ENCODE measurements around the gene SELENOH. TPM values are rescaled to one million over a fixed set of nuclear protein-coding genes. Genes with fewer than 3 reads are reported as not detected.

The SELENOH gene
- total and polyA plus RNA-seq, 9 of the 15 experiments (the other 6 are each of a cell fraction or from before 2014, with no cell fraction given): 16.6 to 299 (median 118) TPM

DNA sequence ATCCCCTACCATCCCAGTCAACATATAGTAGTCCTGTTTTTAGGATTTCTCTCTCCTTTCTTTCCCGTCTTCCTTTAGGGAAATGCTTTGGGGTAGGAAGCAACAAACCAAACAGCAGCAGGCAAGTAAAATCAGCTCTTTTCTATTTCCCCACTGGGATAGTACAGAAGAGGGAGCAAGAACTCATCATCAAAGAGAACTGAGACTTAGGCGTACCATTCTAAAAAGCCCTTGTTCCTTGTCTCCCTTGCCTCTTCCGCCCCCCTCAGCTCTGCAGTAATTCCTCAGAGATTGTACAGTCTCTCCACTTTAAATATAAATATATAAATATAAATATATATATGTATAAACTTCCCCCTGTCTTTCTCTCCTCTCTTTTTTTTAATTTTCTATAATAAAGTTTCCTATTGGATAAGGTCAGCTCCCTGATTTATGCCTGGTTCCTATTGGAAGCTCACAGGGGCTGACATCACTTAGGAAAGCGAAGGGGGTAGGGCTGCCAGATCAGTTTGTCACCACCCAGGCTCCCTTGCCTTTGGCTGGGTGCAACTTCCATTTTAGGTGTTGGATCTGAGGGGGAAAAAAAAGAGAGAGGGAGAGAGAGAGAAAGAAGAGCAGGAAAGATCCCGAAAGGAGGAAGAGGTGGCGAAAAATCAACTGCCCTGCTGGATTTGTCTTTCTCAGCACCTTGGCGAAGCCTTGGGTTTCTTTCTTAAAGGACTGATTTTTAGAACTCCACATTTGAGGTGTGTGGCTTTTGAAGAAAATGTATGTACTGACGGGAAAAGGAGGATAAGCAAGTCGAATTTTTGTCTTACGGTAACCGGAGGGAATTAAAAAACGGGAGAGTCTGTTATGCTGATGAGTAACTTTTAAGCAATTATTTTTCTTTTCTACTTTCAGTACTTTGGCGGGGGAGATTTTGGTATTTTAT lies 20.3 kb downstream of the SELENOH start, which contains the start of gene CTNND1 (continued):
- TF ChIP-seq, protein P1, sequence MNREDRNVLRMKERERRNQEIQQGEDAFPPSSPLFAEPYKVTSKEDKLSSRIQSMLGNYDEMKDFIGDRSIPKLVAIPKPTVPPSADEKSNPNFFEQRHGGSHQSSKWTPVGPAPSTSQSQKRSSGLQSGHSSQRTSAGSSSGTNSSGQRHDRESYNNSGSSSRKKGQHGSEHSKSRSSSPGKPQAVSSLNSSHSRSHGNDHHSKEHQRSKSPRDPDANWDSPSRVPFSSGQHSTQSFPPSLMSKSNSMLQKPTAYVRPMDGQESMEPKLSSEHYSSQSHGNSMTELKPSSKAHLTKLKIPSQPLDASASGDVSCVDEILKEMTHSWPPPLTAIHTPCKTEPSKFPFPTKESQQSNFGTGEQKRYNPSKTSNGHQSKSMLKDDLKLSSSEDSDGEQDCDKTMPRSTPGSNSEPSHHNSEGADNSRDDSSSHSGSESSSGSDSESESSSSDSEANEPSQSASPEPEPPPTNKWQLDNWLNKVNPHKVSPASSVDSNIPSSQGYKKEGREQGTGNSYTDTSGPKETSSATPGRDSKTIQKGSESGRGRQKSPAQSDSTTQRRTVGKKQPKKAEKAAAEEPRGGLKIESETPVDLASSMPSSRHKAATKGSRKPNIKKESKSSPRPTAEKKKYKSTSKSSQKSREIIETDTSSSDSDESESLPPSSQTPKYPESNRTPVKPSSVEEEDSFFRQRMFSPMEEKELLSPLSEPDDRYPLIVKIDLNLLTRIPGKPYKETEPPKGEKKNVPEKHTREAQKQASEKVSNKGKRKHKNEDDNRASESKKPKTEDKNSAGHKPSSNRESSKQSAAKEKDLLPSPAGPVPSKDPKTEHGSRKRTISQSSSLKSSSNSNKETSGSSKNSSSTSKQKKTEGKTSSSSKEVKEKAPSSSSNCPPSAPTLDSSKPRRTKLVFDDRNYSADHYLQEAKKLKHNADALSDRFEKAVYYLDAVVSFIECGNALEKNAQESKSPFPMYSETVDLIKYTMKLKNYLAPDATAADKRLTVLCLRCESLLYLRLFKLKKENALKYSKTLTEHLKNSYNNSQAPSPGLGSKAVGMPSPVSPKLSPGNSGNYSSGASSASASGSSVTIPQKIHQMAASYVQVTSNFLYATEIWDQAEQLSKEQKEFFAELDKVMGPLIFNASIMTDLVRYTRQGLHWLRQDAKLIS (CRISPR knock-in tag; IDR thresholded peaks at IDR 0.05): no peak
- TF ChIP-seq SRSF1 (IDR thresholded peaks at IDR 0.05; ENCODE audit: low read depth, low read length) (no peak), ZNF717 (CRISPR knock-in tag; IDR thresholded peaks at IDR 0.05) (no peak), ZNF584 (CRISPR knock-in tag; IDR thresholded peaks at IDR 0.05; ENCODE audit: low read depth) (no peak), SREBF1 (IDR thresholded peaks at IDR 0.05; ENCODE audit: borderline replicate concordance, low read depth, low read length) (no peak), KDM2B (CRISPR knock-in tag; IDR thresholded peaks at IDR 0.05) (no peak), NFIX (CRISPR knock-in tag; IDR thresholded peaks at IDR 0.05; ENCODE audit: low read depth) (no peak), ZSCAN32 (CRISPR knock-in tag; IDR thresholded peaks at IDR 0.05) (no peak), TEAD4 (IDR thresholded peaks at IDR 0.05; ENCODE audit: low read length) (peak; percentile 67), TEAD4 (CRISPR knock-in tag; IDR thresholded peaks at IDR 0.05; ENCODE audit: borderline replicate concordance) (no peak), FOXJ2 (tag; IDR thresholded peaks at IDR 0.05) (no peak), NELFE (IDR thresholded peaks at IDR 0.05; ENCODE audit: insufficient read depth, insufficient read length) (no peak)
- TF ChIP-seq, protein P2, sequence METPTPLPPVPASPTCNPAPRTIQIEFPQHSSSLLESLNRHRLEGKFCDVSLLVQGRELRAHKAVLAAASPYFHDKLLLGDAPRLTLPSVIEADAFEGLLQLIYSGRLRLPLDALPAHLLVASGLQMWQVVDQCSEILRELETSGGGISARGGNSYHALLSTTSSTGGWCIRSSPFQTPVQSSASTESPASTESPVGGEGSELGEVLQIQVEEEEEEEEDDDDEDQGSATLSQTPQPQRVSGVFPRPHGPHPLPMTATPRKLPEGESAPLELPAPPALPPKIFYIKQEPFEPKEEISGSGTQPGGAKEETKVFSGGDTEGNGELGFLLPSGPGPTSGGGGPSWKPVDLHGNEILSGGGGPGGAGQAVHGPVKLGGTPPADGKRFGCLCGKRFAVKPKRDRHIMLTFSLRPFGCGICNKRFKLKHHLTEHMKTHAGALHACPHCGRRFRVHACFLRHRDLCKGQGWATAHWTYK (CRISPR knock-in tag; IDR thresholded peaks at IDR 0.05): no peak
- TF ChIP-seq, protein P3, sequence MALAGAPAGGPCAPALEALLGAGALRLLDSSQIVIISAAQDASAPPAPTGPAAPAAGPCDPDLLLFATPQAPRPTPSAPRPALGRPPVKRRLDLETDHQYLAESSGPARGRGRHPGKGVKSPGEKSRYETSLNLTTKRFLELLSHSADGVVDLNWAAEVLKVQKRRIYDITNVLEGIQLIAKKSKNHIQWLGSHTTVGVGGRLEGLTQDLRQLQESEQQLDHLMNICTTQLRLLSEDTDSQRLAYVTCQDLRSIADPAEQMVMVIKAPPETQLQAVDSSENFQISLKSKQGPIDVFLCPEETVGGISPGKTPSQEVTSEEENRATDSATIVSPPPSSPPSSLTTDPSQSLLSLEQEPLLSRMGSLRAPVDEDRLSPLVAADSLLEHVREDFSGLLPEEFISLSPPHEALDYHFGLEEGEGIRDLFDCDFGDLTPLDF (CRISPR knock-in tag; IDR thresholded peaks at IDR 0.05): no peak
- TF ChIP-seq, protein P4, sequence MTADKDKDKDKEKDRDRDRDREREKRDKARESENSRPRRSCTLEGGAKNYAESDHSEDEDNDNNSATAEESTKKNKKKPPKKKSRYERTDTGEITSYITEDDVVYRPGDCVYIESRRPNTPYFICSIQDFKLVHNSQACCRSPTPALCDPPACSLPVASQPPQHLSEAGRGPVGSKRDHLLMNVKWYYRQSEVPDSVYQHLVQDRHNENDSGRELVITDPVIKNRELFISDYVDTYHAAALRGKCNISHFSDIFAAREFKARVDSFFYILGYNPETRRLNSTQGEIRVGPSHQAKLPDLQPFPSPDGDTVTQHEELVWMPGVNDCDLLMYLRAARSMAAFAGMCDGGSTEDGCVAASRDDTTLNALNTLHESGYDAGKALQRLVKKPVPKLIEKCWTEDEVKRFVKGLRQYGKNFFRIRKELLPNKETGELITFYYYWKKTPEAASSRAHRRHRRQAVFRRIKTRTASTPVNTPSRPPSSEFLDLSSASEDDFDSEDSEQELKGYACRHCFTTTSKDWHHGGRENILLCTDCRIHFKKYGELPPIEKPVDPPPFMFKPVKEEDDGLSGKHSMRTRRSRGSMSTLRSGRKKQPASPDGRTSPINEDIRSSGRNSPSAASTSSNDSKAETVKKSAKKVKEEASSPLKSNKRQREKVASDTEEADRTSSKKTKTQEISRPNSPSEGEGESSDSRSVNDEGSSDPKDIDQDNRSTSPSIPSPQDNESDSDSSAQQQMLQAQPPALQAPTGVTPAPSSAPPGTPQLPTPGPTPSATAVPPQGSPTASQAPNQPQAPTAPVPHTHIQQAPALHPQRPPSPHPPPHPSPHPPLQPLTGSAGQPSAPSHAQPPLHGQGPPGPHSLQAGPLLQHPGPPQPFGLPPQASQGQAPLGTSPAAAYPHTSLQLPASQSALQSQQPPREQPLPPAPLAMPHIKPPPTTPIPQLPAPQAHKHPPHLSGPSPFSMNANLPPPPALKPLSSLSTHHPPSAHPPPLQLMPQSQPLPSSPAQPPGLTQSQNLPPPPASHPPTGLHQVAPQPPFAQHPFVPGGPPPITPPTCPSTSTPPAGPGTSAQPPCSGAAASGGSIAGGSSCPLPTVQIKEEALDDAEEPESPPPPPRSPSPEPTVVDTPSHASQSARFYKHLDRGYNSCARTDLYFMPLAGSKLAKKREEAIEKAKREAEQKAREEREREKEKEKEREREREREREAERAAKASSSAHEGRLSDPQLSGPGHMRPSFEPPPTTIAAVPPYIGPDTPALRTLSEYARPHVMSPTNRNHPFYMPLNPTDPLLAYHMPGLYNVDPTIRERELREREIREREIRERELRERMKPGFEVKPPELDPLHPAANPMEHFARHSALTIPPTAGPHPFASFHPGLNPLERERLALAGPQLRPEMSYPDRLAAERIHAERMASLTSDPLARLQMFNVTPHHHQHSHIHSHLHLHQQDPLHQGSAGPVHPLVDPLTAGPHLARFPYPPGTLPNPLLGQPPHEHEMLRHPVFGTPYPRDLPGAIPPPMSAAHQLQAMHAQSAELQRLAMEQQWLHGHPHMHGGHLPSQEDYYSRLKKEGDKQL (CRISPR knock-in tag; IDR thresholded peaks at IDR 0.05; ENCODE audit: borderline replicate concordance): no peak

Data from K562 (cell line).